K562 (cell line): ENCODE results near the gene PRKCQ. TPM values are rescaled to one million over a fixed set of nuclear protein-coding genes. Genes with fewer than 3 reads are reported as not detected.

ENCODE experiments used
- ATAC-seq: fragments of 200-7000 bp; cut with Tn5 transposase; 3 replicates; pipeline ENCODE4 v1.9.1; 2020; ENCODE audit warnings: moderate library complexity
- BruUV-seq: library from RNA; stranded (reverse); fragments of 400-500 nt; replicated peaks from 2 replicates; lab custom pipeline; 2021; lab: Mats Ljungman, UMichigan
- CTCF ChIA-PET: fragments of 300-600 bp; formaldehyde crosslinking; extraction: SDS; loops from one replicate; lab custom pipeline; 2021; ENCODE audit warnings: low intra/inter-chr PET ratio; lab: Yijun Ruan, JAX
- POLR2A ChIA-PET: fragments of 300-600, 350-650 bp; sonication (Branson Sonifier 250); formaldehyde crosslinking; extraction: SDS; loops from one replicate; lab custom pipeline; 2021; ENCODE audit warnings: antibody characterized with exemption, inconsistent platforms; lab: Yijun Ruan, JAX
- DNase-seq, 4 experiments: peaks; one replicate each; pipeline versions ENCODE4 v3.0.0 to v3.0.0-alpha.2; 2011 to 2018; ENCODE audit warnings: low spot score in 3 of 4, mixed read lengths in 3 of 4; ENCODE audit errors: extremely low read depth in 1 of 4
- FAIRE-seq: peaks from 2 replicates; lab custom pipeline; 2011; peaks lifted over from hg19 to GRCh38; lab: Jason Lieb, UNC
- H2AFZ ChIP-seq: 2 replicates; pipeline ENCODE4 v1.6.0; 2011; ENCODE audit warnings: low read depth, low read length, control low read depth, inconsistent platforms
- H3K27ac ChIP-seq: fragments of 200-600 bp; 3 replicates; pipeline ENCODE4 v1.8.0; 2011; ENCODE audit warnings: low read depth, mild to moderate bottlenecking, control low read depth, inconsistent platforms, low read length, moderate library complexity, mixed read lengths; ENCODE audit errors: extremely low read depth
- H3K27me3 ChIP-seq, 2 experiments: fragments of 300-600 bp in 1 of 2; 2 replicates in 1 of 2; 3 replicates in 1 of 2; pipeline versions ENCODE4 v1.6.0 to v1.8.0; 2011; ENCODE audit warnings: inconsistent platforms in 2 of 2, low read length in 2 of 2, mild to moderate bottlenecking in 1 of 2, mixed read lengths in 1 of 2, moderate library complexity in 1 of 2; ENCODE audit not compliant: control insufficient read depth in 2 of 2, insufficient read depth in 2 of 2
- H3K36me3 ChIP-seq: fragments of 300-600 bp; 3 replicates; pipeline ENCODE4 v1.8.0; 2011; ENCODE audit warnings: mild to moderate bottlenecking, low read length, inconsistent platforms; ENCODE audit not compliant: control insufficient read depth, insufficient read depth
- H3K4me1 ChIP-seq, 2 experiments: fragments of 200-600 bp in 1 of 2; replicated peaks in 1 of 2; 2 replicates in 1 of 2; 3 replicates in 1 of 2; pipeline versions ENCODE4 v1.5.1 to v1.8.0; 2011; ENCODE audit warnings: inconsistent platforms in 2 of 2, low read length in 2 of 2, mild to moderate bottlenecking in 1 of 2, mixed read lengths in 1 of 2, moderate library complexity in 1 of 2; ENCODE audit not compliant: control insufficient read depth in 2 of 2, insufficient read depth in 2 of 2
- H3K4me2 ChIP-seq: 2 replicates; pipeline ENCODE4 v1.6.1; 2011; ENCODE audit warnings: low read length, control low read depth, inconsistent platforms, mixed read lengths; ENCODE audit not compliant: insufficient read depth
- H3K4me3 ChIP-seq: fragments of 200-600 bp; sonication (generic), shearing (Covaris generic); 2 replicates; pipeline ENCODE4 v1.5.1; 2016; ENCODE audit warnings: control low read depth, inconsistent platforms
- H3K79me2 ChIP-seq: fragments of 200-600 bp; 3 replicates; pipeline ENCODE4 v1.8.0; 2011; ENCODE audit warnings: low read length, inconsistent platforms; ENCODE audit not compliant: control insufficient read depth, insufficient read depth
- H3K9ac ChIP-seq, 2 experiments: 2 replicates each; pipeline versions ENCODE4 v1.6.0 to v1.6.1; 2011; ENCODE audit warnings: low read depth in 2 of 2, low read length in 2 of 2, control low read depth in 1 of 2, inconsistent platforms in 1 of 2, mild to moderate bottlenecking in 1 of 2, mixed read lengths in 1 of 2; ENCODE audit not compliant: insufficient read depth in 1 of 2
- H3K9me1 ChIP-seq: one replicate; pipeline ENCODE4 v1.6.0; 2011; ENCODE audit warnings: inconsistent platforms, mild to moderate bottlenecking, low read length, moderate library complexity; ENCODE audit not compliant: control insufficient read depth, insufficient read depth
- H3K9me3 ChIP-seq: replicated peaks from 2 replicates; pipeline ENCODE4 v1.5.1; 2011; ENCODE audit warnings: low read depth, low read length, inconsistent platforms; ENCODE audit not compliant: control insufficient read depth, insufficient read depth
- H4K20me1 ChIP-seq: replicated peaks from 2 replicates; pipeline ENCODE4 v1.6.1; 2011; ENCODE audit warnings: low read length, inconsistent platforms, mixed read lengths; ENCODE audit not compliant: control insufficient read depth, insufficient read depth
- ATF7 ChIP-seq: fragments of 450-650 bp; IDR thresholded peaks from 2 replicates; pipeline ENCODE4 v1.7.1; 2014; ENCODE audit warnings: mild to moderate bottlenecking, moderate library complexity
- FOSL1 ChIP-seq: fragments of 200-800 bp; sonication (Bioruptor generic); conservative IDR thresholded peaks from 2 replicates; pipeline ENCODE4 v1.6.1; 2016; ENCODE audit warnings: missing genetic modification characterization, missing compliant biosample characterization
- MEIS2 ChIP-seq: fragments of 450-650 bp; IDR thresholded peaks from 2 replicates; pipeline ENCODE4 v1.6.1; 2014; ENCODE audit warnings: mild to moderate bottlenecking; ENCODE audit not compliant: partially characterized antibody
- TCFL5 ChIP-seq: fragments of 250-450 bp; sonication (Bioruptor Pico); conservative IDR thresholded peaks from 2 replicates; pipeline ENCODE4 v1.6.1; 2021; ENCODE audit warnings: mild to moderate bottlenecking, moderate library complexity, matching md5 sums
- WGBS: fragments of 100-300 bp; shearing (Covaris generic); methylation state at CpG from one replicate; pipeline ENCODE4 v1.1.6; 2016; ENCODE audit warnings: low coverage, mixed read lengths; ENCODE audit not compliant: insufficient coverage; ENCODE audit errors: missing lambda C conversion rate; 5-methylcytosine and 5-hydroxymethylcytosine counted together
- in situ Hi-C: fragments of 300-500 bp; cut with MboI; formaldehyde crosslinking; loops from 4 replicates; pipeline ENCODE4 v1.15.0; 2018; ENCODE audit warnings: inconsistent platforms, mixed read lengths
- intact Hi-C: fragments of 100-400 bp; cut with micrococcal nuclease; formaldehyde crosslinking; loops from 2 replicates; pipeline ENCODE4 v1.14.2; 2022
- polyA plus RNA-seq, 8 experiments: library from polyadenylated mRNA; depleted of rRNA in 4 of 8; stranded (reverse) in 5 of 8; unstranded in 3 of 8; fragments of >200 nt; fragmentation: Nextera tagmentation in 2 of 8; fragmentation: Illumina TruSeq in 1 of 8; extraction: Ambion mirVana in 2 of 8; extraction: Trizol in 1 of 8; gene quantifications; 2 replicates each; pipeline versions ENCODE4 v1.2.1 to v1.2.3, GENCODE V29; 2011 to 2014; ENCODE audit warnings: inconsistent platforms in 1 of 8, missing spikeins in 1 of 8
- total RNA-seq, 7 experiments: library from RNA; depleted of rRNA in 6 of 7; stranded (reverse); fragments of >200 nt in 6 of 7; fragmentation: Illumina TruSeq in 2 of 7; extraction: Trizol in 2 of 7; gene quantifications; 2 replicates each; pipeline versions ENCODE4 v1.2.1 to v1.2.3, GENCODE V29; 2011 to 2021; ENCODE audit warnings: low replicate concordance in 1 of 7
- TF ChIP-seq, protein P1 (sequence below): fragments of 450-650 bp; IDR thresholded peaks from 2 replicates; pipeline ENCODE4 v1.6.1; 2016
- TF ChIP-seq, protein P2 (sequence below), 2 experiments: IDR thresholded peaks in 1 of 2; conservative IDR thresholded peaks in 1 of 2; 2 replicates each; pipeline ENCODE4 v1.6.1; 2016; ENCODE audit warnings: low read depth in 2 of 2, mild to moderate bottlenecking in 1 of 2, missing compliant biosample characterization in 1 of 2, missing genetic modification characterization in 1 of 2, moderate library complexity in 1 of 2
- TF ChIP-seq, protein P3 (sequence below): sonication (generic); formaldehyde crosslinking; IDR thresholded peaks from 2 replicates; pipeline ENCODE4 v1.8.1; 2023; ENCODE audit warnings: mild to moderate bottlenecking, missing genetic modification reagents

PRKCQ gene
- total and polyA plus RNA-seq, 9 of the 15 experiments (the other 6 are each of a cell fraction or from before 2014, with no cell fraction given): 4.4 to 23.3 (median 14.6) TPM

DNA sequence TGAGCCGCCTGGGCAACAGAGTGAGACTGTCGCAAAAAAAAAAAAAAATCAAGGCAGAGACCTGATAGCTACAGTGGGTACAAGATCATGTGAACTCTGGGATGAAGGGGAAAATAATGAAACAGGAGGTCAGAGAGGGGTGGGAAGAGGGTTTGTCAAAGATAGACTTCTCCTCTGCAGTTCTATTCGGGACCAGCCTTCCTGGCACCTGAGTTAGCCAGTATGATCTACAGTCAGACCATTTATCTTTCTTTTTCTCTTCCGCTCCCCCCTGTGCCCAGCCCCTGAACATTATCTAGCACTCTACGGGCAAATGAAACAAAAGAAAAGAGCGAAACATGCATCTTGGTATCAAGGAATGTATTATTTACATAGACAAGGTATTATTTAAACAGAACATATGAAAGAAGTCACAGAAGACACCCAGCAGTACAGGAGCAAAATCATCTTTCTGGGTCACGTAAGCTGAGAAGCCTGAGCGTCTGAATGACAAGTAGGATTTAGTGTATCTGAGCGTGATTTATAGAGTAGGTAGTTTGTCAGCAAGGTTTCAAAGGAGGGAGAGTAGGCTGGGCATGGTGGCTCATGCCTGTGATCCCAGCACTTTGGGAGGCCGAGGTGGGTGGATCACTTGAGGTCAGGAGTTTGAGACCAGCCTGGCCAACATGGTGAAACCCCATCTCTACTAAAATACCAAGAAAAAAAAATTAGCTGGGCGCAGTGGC is 109.0 kb downstream of the PRKCQ start:
- CTCF ChIA-PET: no interaction called here
- TF ChIP-seq ATF7 (no peak), MEIS2 (peak; percentile 82), TCFL5 (CRISPR knock-in tag) (no peak), FOSL1 (no peak)
- TF ChIP-seq, protein P1, sequence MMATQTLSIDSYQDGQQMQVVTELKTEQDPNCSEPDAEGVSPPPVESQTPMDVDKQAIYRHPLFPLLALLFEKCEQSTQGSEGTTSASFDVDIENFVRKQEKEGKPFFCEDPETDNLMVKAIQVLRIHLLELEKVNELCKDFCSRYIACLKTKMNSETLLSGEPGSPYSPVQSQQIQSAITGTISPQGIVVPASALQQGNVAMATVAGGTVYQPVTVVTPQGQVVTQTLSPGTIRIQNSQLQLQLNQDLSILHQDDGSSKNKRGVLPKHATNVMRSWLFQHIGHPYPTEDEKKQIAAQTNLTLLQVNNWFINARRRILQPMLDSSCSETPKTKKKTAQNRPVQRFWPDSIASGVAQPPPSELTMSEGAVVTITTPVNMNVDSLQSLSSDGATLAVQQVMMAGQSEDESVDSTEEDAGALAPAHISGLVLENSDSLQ: peak; percentile 48
- TF ChIP-seq, protein P2, sequence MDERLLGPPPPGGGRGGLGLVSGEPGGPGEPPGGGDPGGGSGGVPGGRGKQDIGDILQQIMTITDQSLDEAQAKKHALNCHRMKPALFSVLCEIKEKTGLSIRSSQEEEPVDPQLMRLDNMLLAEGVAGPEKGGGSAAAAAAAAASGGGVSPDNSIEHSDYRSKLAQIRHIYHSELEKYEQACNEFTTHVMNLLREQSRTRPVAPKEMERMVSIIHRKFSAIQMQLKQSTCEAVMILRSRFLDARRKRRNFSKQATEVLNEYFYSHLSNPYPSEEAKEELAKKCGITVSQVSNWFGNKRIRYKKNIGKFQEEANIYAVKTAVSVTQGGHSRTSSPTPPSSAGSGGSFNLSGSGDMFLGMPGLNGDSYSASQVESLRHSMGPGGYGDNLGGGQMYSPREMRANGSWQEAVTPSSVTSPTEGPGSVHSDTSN (CRISPR knock-in tag; IDR thresholded peaks at IDR 0.05; ENCODE audit: low read depth): no peak
- TF ChIP-seq, protein P2 (tag; conservative IDR thresholded peaks at IDR 0.05; ENCODE audit: low read depth): peak; percentile 58
- TF ChIP-seq, protein P3, sequence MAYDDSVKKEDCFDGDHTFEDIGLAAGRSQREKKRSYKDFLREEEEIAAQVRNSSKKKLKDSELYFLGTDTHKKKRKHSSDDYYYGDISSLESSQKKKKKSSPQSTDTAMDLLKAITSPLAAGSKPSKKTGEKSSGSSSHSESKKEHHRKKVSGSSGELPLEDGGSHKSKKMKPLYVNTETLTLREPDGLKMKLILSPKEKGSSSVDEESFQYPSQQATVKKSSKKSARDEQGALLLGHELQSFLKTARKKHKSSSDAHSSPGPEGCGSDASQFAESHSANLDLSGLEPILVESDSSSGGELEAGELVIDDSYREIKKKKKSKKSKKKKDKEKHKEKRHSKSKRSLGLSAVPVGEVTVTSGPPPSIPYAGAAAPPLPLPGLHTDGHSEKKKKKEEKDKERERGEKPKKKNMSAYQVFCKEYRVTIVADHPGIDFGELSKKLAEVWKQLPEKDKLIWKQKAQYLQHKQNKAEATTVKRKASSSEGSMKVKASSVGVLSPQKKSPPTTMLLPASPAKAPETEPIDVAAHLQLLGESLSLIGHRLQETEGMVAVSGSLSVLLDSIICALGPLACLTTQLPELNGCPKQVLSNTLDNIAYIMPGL: no peak
- no peaks in the 10 kb centered on the region for H3K9me1 ChIP-seq
- POLR2A ChIA-PET: no interaction called here
- no peak overlapping the region for H3K9ac ChIP-seq
- no peak for ATAC-seq
- no peaks in the 10 kb centered on the region for H4K20me1 ChIP-seq
- no peaks in the 10 kb centered on the region; the same call in 2 of the 3 replicates for H3K36me3 ChIP-seq
- H3K4me1 ChIP-seq: peaks cover 12 to 44% of the 10 kb centered on the region in 2 experiments
- in situ Hi-C loops: no loop called here
- no peak overlapping the region for H3K4me2 ChIP-seq
- no peaks in the 10 kb centered on the region for H3K79me2 ChIP-seq
- no peak overlapping the region for H3K4me3 ChIP-seq
- DNase-seq: peak in 1 of 4 experiments; percentile 11
- FAIRE-seq: no peak
- BruUV-seq: no TSS peak
- H3K27me3 ChIP-seq: no peaks in the 10 kb centered on the region
- no peaks in the 10 kb centered on the region for H3K9me3 ChIP-seq
- H2AFZ ChIP-seq: no peak overlapping the region
- intact Hi-C loops: loop anchor here (5.0 kb wide), 1 partner anchor 111 kb away; the partner anchor contains the start of gene PRKCQ
- WGBS: 73% methylated on average over 10 of the region's 11 CpGs
- H3K27ac ChIP-seq: peak overlapping the region; percentile 28; the same call in 2 of the 3 replicates
